Measurements from ENCODE around the gene TCP11L2. TPM values are rescaled to one million over a fixed set of nuclear protein-coding genes. Genes with fewer than 3 reads are reported as not detected.

The TCP11L2 gene
- total RNA-seq, 1 experiment from 2014 or later: 6.1 TPM

- Mint-ChIP-seq H3K36me3 (ENCODE audit: insufficient read depth in 1 of 3, low read depth in 3 of 3) (no peaks in the 10 kb centered on the region), H3K4me3 (no peak overlapping the region), H3K9me3 (no peaks in the 10 kb centered on the region; a peak in 1 of 5 replicates), H3K27me3 (ENCODE audit: low read depth) (no peaks in the 10 kb centered on the region; the same call in 1 of the 2 replicates), H3K27ac (no peak overlapping the region), H3K4me1 (peaks cover 0 to 2% of the 10 kb centered on the region in 2 experiments; a peak in 1 of 4 replicates)
- Histone ChIP-seq H2BK12ac (ENCODE audit: insufficient read length, low read depth, low read length) (no peak overlapping the region), H3K4ac (ENCODE audit: low read depth, low read length) (no peak overlapping the region), H2AFZ (ENCODE audit: low read length) (no peak overlapping the region), H2AK5ac (ENCODE audit: insufficient read length, low read length) (peak overlapping the region; percentile 15), H4K91ac (ENCODE audit: insufficient read length, low read depth, low read length) (no peak overlapping the region), H3K56ac (ENCODE audit: insufficient read length, low read depth, low read length) (no peak overlapping the region), H2BK120ac (ENCODE audit: low read depth, low read length, poor library complexity, severe bottlenecking) (no peak overlapping the region), H3K79me1 (ENCODE audit: insufficient read depth, low read depth, low read length, poor library complexity, severe bottlenecking) (no peaks in the 10 kb centered on the region), H3T11ph (ENCODE audit: low read length) (no peak overlapping the region), H4K20me1 (ENCODE audit: control insufficient read depth, insufficient read depth, insufficient read length) (no peaks in the 10 kb centered on the region), H3K9ac (ENCODE audit: extremely low read depth, insufficient read length, low read length) (no peak overlapping the region), H3K23me2 (ENCODE audit: insufficient read length, low read depth, low read length, poor library complexity, severe bottlenecking) (no peaks in the 10 kb centered on the region), H3K79me2 (ENCODE audit: insufficient read depth, low read length) (no peaks in the 10 kb centered on the region), H3K27me3 (ENCODE audit: insufficient read depth, low read length) (no peaks in the 10 kb centered on the region), H2BK15ac (ENCODE audit: low read depth, low read length) (no peak overlapping the region), H2BK20ac (ENCODE audit: low read depth, low read length, poor library complexity, severe bottlenecking) (no peak overlapping the region), H4K5ac (ENCODE audit: insufficient read length, low read depth, low read length) (no peak overlapping the region), H4K8ac (replicated peaks; ENCODE audit: insufficient read length, low read depth, low read length) (no peak overlapping the region), H3K4me1 (ENCODE audit: insufficient read depth, low read length) (no peaks in the 10 kb centered on the region), H3K4me2 (ENCODE audit: insufficient read depth, insufficient read length, low read length) (no peak overlapping the region), H2BK5ac (ENCODE audit: insufficient read length, low read length) (no peak overlapping the region), H3K14ac (ENCODE audit: insufficient read depth, low read length) (no peak overlapping the region), H3K27ac (ENCODE audit: insufficient read length, low read depth, low read length) (no peak overlapping the region), H3K18ac (ENCODE audit: insufficient read length, low read depth, low read length) (no peak overlapping the region), H3K9me3 (ENCODE audit: control insufficient read depth, low read depth, low read length) (no peaks in the 10 kb centered on the region), H3K23ac (ENCODE audit: insufficient read length, low read depth, low read length) (no peak overlapping the region)
- TF ChIP-seq, protein P1, sequence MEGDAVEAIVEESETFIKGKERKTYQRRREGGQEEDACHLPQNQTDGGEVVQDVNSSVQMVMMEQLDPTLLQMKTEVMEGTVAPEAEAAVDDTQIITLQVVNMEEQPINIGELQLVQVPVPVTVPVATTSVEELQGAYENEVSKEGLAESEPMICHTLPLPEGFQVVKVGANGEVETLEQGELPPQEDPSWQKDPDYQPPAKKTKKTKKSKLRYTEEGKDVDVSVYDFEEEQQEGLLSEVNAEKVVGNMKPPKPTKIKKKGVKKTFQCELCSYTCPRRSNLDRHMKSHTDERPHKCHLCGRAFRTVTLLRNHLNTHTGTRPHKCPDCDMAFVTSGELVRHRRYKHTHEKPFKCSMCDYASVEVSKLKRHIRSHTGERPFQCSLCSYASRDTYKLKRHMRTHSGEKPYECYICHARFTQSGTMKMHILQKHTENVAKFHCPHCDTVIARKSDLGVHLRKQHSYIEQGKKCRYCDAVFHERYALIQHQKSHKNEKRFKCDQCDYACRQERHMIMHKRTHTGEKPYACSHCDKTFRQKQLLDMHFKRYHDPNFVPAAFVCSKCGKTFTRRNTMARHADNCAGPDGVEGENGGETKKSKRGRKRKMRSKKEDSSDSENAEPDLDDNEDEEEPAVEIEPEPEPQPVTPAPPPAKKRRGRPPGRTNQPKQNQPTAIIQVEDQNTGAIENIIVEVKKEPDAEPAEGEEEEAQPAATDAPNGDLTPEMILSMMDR (conservative IDR thresholded peaks at IDR 0.05): no peak
- WGBS (ENCODE audit: extremely low coverage, insufficient read length, low lambda C conversion rate): no CpG with 5 or more reads among the region's 10 CpGs
- no peak for DNase-seq
Measured at GRCh38 chr12:106284358-106285105, 18.0 kb upstream of the TCP11L2 start.
